Coronary artery (tissue), 2 donors: ENCODE results near the gene LPCAT2.

Source experiments
- DNase-seq: peaks from one replicate; pipeline ENCODE4 v3.0.0-alpha.2; 2017; ENCODE audit warnings: low spot score
- H3K27ac ChIP-seq, 2 donors: fragments of 200-600 bp; sonication (generic); one replicate each; pipeline ENCODE4 v1.5.1; 2016 to 2019
- H3K4me3 ChIP-seq: fragments of 200-600 bp; sonication (generic); 2 replicates; pipeline ENCODE4 v1.5.1; 2016; ENCODE audit warnings: mild to moderate bottlenecking, moderate library complexity
- TF ChIP-seq, protein P1 (sequence below): fragments of 200-600 bp; sonication (generic); IDR thresholded peaks from one replicate; pipeline ENCODE4 v1.5.1; 2019; ENCODE audit warnings: antibody characterized with exemption

LPCAT2 gene

DNA sequence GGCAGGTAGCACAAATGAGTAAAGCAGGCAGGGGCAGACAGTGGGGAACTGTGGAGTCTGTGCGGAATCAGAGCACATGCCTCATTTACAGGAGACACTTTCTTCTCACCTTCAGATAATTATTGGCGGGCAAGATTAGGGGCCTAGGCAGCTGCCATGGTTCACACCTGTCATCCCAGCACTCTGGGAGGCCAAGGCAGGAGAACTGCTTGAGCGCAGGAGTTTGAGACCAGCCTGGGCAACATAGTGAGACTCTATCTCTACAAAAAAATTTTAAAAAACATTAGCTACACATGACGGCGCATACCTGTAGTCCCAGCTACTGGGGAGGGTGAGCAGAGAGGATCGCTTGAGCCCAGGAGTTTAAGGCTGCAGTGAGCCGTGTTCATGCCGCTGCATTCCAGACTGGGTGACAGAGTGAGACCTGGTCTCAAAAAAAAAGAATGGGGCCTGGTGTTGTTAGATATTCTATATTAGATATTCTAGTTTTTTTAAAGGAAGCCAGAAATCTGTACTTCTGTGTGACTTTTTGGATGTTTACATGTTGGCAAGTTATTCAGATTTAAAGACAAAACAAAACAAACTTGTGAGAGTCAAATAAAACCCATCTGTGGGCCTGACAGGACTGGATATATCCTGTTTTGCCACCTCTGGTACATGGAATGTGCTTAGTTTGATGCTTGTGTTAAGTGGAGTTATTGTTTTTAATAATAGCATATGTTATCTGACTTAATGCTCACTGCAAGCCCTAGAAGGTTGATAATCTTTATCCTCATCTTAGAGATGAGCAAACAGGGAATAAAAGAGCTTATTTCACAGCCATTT, 4.9 kb upstream of the LPCAT2 start:
- Histone ChIP-seq H3K27ac (peak overlapping the region in 1 of 2 donors; percentile 48), H3K4me3 (no peak overlapping the region)
- TF ChIP-seq, protein P1, sequence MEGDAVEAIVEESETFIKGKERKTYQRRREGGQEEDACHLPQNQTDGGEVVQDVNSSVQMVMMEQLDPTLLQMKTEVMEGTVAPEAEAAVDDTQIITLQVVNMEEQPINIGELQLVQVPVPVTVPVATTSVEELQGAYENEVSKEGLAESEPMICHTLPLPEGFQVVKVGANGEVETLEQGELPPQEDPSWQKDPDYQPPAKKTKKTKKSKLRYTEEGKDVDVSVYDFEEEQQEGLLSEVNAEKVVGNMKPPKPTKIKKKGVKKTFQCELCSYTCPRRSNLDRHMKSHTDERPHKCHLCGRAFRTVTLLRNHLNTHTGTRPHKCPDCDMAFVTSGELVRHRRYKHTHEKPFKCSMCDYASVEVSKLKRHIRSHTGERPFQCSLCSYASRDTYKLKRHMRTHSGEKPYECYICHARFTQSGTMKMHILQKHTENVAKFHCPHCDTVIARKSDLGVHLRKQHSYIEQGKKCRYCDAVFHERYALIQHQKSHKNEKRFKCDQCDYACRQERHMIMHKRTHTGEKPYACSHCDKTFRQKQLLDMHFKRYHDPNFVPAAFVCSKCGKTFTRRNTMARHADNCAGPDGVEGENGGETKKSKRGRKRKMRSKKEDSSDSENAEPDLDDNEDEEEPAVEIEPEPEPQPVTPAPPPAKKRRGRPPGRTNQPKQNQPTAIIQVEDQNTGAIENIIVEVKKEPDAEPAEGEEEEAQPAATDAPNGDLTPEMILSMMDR: no peak
- no peak for DNase-seq

DNA sequence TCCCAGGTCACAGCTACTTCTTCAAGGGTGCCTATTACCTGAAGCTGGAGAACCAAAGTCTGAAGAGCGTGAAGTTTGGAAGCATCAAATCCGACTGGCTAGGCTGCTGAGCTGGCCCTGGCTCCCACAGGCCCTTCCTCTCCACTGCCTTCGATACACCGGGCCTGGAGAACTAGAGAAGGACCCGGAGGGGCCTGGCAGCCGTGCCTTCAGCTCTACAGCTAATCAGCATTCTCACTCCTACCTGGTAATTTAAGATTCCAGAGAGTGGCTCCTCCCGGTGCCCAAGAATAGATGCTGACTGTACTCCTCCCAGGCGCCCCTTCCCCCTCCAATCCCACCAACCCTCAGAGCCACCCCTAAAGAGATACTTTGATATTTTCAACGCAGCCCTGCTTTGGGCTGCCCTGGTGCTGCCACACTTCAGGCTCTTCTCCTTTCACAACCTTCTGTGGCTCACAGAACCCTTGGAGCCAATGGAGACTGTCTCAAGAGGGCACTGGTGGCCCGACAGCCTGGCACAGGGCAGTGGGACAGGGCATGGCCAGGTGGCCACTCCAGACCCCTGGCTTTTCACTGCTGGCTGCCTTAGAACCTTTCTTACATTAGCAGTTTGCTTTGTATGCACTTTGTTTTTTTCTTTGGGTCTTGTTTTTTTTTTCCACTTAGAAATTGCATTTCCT, 3.4 kb upstream of the LPCAT2 start:
- no peak overlapping the region for H3K4me3 ChIP-seq
- TF ChIP-seq, protein P1: no peak
- no peak for DNase-seq
- H3K27ac ChIP-seq: no peak overlapping the region

DNA sequence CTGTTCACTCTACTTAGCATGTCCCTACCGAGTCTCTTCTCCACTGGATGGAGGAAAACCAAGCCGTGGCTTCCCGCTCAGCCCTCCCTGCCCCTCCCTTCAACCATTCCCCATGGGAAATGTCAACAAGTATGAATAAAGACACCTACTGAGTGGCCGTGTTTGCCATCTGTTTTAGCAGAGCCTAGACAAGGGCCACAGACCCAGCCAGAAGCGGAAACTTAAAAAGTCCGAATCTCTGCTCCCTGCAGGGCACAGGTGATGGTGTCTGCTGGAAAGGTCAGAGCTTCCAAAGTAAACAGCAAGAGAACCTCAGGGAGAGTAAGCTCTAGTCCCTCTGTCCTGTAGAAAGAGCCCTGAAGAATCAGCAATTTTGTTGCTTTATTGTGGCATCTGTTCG, 2.8 kb upstream of the LPCAT2 start:
- H3K27ac ChIP-seq: no peak overlapping the region
- H3K4me3 ChIP-seq: no peak overlapping the region
- TF ChIP-seq, protein P1: no peak
- no peak for DNase-seq

DNA sequence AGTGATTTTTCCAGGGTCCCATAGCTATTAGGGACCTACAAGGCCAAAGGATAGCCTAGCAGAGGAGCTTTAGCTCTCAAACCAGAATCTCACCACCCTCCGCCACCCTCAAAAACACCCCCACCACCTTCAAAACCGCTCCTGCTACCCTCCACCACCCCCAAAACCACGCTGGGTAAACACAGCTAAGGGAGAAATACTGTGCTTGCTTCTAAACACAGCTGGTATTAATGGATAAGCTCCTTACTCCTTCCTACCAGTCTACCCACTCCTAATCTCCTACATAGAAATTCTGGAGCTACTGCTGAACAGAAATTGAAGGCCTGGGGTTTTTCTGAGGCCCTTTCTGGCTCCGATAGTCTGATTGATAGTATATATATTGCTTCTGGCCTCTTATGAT, 2.2 kb upstream of the LPCAT2 start:
- H3K4me3 ChIP-seq: no peak overlapping the region
- TF ChIP-seq, protein P1: no peak
- no peak overlapping the region for H3K27ac ChIP-seq
- no peak for DNase-seq

DNA sequence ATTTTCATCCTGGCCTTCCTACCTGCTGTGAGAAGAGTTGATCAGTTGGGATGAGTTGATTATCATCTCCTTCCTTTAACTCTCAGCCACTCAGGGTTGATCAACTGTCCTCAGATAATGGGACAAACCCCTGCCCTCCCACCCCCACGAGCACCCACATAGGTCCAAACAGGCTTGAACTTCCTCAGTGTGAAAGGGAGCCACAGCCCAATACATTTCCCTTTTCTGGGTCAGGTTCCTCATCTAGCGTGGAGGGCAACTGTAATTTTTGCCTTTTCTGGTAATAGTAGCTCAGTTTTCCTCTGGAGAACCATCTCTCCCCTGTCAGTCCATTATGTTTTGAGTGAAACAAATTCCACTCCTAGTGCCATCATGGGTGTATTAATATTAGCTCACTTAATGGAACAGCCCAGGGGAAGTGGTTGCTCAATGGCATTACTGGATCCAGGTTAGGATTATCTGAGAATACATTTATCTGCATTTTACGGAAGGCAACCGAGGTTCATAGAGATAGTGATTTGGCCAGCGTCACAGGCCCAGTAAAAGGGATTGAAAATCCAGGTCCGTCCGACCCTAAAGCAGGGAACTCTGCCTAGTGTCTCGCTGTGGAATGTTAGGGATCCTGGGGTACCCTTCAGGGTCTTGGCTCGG, 476 bp upstream of the LPCAT2 start:
- DNase-seq: no peak
- TF ChIP-seq, protein P1: no peak
- H3K4me3 ChIP-seq: peak overlapping the region; percentile 87
- peak overlapping the region in 1 of 2 donors; percentile 83 for H3K27ac ChIP-seq

DNA sequence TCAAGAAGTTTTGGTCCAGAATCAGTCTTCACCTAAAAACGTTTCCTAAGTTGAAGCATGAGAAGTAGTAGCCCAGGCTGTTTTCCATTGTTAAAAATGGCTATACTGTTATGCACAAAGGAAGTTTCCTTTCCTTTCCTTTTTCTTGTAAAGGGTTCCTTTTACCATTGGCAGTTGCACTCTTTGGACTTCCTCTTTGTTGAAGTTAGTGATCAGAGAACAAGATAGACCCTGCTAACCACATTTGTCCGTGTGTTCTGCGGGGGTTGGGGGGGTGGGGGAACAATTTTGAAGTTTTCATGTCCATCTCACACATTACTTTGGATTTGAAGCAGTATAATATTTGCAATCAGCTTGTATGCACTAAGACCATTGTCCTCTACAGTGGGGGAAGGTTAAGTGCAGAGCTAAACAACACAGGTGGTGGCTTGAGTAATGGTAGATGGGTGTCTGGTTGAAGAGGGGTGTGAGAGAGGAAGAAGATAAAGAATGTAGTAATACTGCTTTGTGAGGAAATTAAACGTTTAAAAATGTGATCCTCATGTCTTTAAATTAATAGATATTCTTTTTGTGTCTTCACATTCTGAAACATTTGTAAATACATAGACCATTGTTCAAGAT, 1.4 kb downstream of the LPCAT2 start:
- peak overlapping the region; percentile 87 for H3K4me3 ChIP-seq
- H3K27ac ChIP-seq: no peak overlapping the region
- DNase-seq: no peak

More for the DNA sequence above, 1.4 kb downstream of the LPCAT2 start:
- TF ChIP-seq, protein P1: no peak
